MM.1S (cell line): ENCODE measurements around the gene EBI3.

ENCODE experiments used
- DNase-seq: peaks from one replicate; pipeline ENCODE4 v3.0.0-alpha.2; 2015
- H2AFZ ChIP-seq: fragments of 300-600 bp; sonication (generic); 2 replicates; pipeline ENCODE4 v1.6.0; 2016; ENCODE audit warnings: antibody characterized with exemption, low read length
- H3F3A ChIP-seq: fragments of 300-600 bp; sonication (generic); 2 replicates; pipeline ENCODE4 v1.6.1; 2016; ENCODE audit warnings: mild to moderate bottlenecking, antibody characterized with exemption, low read length, moderate library complexity, mixed read lengths; ENCODE audit not compliant: insufficient read depth
- H3K27ac ChIP-seq: fragments of 300-600 bp; sonication (generic); 2 replicates; pipeline ENCODE4 v1.5.1; 2016; ENCODE audit warnings: mild to moderate bottlenecking, low read length
- H3K27me3 ChIP-seq: fragments of 300-600 bp; sonication (generic); replicated peaks from 2 replicates; pipeline ENCODE4 v1.6.0; 2016; ENCODE audit warnings: low read length; ENCODE audit not compliant: insufficient read depth
- H3K36me3 ChIP-seq: fragments of 300-600 bp; sonication (generic); replicated peaks from 2 replicates; pipeline ENCODE4 v1.6.1; 2016; ENCODE audit warnings: mild to moderate bottlenecking, low read length, mixed read lengths; ENCODE audit not compliant: insufficient read depth
- H3K4me1 ChIP-seq: fragments of 300-600 bp; sonication (generic); 2 replicates; pipeline ENCODE4 v1.6.1; 2016; ENCODE audit warnings: low read length, mixed read lengths
- H3K4me2 ChIP-seq: fragments of 300-600 bp; sonication (generic); 2 replicates; pipeline ENCODE4 v1.6.0; 2016; ENCODE audit warnings: low read depth, low read length
- H3K4me3 ChIP-seq: fragments of 300-600 bp; sonication (generic); 2 replicates; pipeline ENCODE4 v1.5.1; 2016; ENCODE audit warnings: low read length, mixed read lengths
- H3K79me2 ChIP-seq: fragments of 300-600 bp; sonication (generic); 2 replicates; pipeline ENCODE4 v1.6.1; 2016; ENCODE audit warnings: mixed run types, low read length, mixed read lengths
- H3K9ac ChIP-seq: fragments of 300-600 bp; sonication (generic); 2 replicates; pipeline ENCODE4 v1.6.1; 2016; ENCODE audit warnings: low read length, mixed read lengths
- H3K9me2 ChIP-seq: fragments of 300-600 bp; sonication (generic); replicated peaks from 2 replicates; pipeline ENCODE4 v1.6.1; 2016; ENCODE audit warnings: mild to moderate bottlenecking, low read length, mixed read lengths; ENCODE audit not compliant: insufficient read depth
- H3K9me3 ChIP-seq: fragments of 300-600 bp; sonication (generic); replicated peaks from 2 replicates; pipeline ENCODE4 v1.6.1; 2016; ENCODE audit warnings: mild to moderate bottlenecking, low read length, mixed read lengths; ENCODE audit not compliant: insufficient read depth
- H4K20me1 ChIP-seq: fragments of 300-600 bp; sonication (generic); 2 replicates; pipeline ENCODE4 v1.6.1; 2016; ENCODE audit warnings: mild to moderate bottlenecking, low read length, moderate library complexity, mixed read lengths; ENCODE audit not compliant: insufficient read depth
- EZH2 ChIP-seq: fragments of 300-600 bp; sonication (generic); optimal IDR thresholded peaks from 2 replicates; pipeline ENCODE3; 2017; ENCODE audit warnings: low read depth, mild to moderate bottlenecking, antibody characterized with exemption, low read length, mixed read lengths
- EZH2phosphoT487 ChIP-seq: fragments of 300-600 bp; sonication (generic); IDR thresholded peaks from 2 replicates; pipeline ENCODE4 v1.6.1; 2018; ENCODE audit warnings: antibody characterized with exemption, low read length
- TF ChIP-seq, protein P1 (sequence below): fragments of 300-600 bp; sonication (generic); IDR thresholded peaks from 2 replicates; pipeline ENCODE4 v1.5.1; 2016; ENCODE audit warnings: antibody characterized with exemption, low read length, mixed read lengths

Gene EBI3

DNA sequence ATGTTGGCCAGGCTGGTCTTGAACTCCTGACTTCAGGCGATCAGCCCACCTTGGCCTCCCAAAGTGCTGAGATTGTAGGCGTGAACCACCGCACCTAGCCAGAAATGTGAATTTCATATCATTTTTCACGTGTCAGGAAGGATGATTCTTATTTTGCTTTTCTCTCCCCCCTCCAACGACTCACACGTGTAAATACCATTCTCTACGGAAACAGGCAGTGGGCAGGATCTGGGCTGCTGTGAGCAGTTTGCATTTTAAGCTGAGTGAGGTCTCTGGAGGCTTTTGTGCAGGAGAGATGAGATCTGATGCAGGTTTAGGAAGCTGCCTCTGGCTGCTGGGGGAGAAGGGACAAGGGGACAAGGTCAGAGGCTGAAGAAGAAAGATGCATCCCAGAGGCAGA is 35.0 kb upstream of the EBI3 start:
- no peak for TF ChIP-seq EZH2
- TF ChIP-seq, protein P1, sequence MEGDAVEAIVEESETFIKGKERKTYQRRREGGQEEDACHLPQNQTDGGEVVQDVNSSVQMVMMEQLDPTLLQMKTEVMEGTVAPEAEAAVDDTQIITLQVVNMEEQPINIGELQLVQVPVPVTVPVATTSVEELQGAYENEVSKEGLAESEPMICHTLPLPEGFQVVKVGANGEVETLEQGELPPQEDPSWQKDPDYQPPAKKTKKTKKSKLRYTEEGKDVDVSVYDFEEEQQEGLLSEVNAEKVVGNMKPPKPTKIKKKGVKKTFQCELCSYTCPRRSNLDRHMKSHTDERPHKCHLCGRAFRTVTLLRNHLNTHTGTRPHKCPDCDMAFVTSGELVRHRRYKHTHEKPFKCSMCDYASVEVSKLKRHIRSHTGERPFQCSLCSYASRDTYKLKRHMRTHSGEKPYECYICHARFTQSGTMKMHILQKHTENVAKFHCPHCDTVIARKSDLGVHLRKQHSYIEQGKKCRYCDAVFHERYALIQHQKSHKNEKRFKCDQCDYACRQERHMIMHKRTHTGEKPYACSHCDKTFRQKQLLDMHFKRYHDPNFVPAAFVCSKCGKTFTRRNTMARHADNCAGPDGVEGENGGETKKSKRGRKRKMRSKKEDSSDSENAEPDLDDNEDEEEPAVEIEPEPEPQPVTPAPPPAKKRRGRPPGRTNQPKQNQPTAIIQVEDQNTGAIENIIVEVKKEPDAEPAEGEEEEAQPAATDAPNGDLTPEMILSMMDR: no peak
- TF ChIP-seq EZH2phosphoT487: no peak
- DNase-seq: no peak
- Histone ChIP-seq H3K4me1 (no peaks in the 10 kb centered on the region), H3F3A (no peaks in the 10 kb centered on the region), H3K4me2 (no peak overlapping the region), H3K4me3 (no peak overlapping the region), H3K27me3 (peaks cover 89% of the 10 kb centered on the region), H3K9me2 (no peaks in the 10 kb centered on the region), H3K27ac (no peak overlapping the region), H3K36me3 (no peaks in the 10 kb centered on the region), H2AFZ (no peak overlapping the region), H4K20me1 (no peaks in the 10 kb centered on the region), H3K79me2 (no peaks in the 10 kb centered on the region), H3K9ac (no peak overlapping the region), H3K9me3 (no peaks in the 10 kb centered on the region)

DNA sequence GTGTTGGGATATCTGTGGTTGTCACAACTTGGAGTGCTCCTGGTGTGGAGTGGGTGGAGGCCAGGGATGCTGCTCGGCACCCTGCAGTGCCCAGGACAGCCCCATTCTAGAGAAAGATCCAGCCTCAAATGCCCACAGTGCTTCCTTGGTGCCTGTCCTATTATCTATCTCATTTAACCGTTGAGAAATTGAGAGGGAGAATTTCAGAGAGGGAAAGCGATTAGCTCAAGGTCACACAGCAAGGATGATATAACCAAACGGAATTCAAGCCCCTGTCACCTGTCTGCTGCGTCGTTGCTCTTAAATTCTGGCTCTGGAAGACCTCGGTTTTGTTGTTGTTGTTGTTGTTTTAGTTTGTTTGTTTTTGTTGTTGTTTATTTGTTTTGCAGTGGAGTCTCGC is 33.3 kb upstream of the EBI3 start:
- Histone ChIP-seq H3K9me2 (no peaks in the 10 kb centered on the region), H4K20me1 (no peaks in the 10 kb centered on the region), H3K27me3 (peaks cover 90% of the 10 kb centered on the region), H3K9me3 (no peaks in the 10 kb centered on the region), H3K4me2 (no peak overlapping the region), H3K36me3 (no peaks in the 10 kb centered on the region), H3F3A (no peaks in the 10 kb centered on the region), H3K79me2 (no peaks in the 10 kb centered on the region), H2AFZ (no peak overlapping the region), H3K9ac (no peak overlapping the region), H3K4me3 (no peak overlapping the region), H3K4me1 (no peaks in the 10 kb centered on the region), H3K27ac (no peak overlapping the region)
- no peak for TF ChIP-seq EZH2
- TF ChIP-seq, protein P1: no peak
- TF ChIP-seq EZH2phosphoT487: no peak
- no peak for DNase-seq

DNA sequence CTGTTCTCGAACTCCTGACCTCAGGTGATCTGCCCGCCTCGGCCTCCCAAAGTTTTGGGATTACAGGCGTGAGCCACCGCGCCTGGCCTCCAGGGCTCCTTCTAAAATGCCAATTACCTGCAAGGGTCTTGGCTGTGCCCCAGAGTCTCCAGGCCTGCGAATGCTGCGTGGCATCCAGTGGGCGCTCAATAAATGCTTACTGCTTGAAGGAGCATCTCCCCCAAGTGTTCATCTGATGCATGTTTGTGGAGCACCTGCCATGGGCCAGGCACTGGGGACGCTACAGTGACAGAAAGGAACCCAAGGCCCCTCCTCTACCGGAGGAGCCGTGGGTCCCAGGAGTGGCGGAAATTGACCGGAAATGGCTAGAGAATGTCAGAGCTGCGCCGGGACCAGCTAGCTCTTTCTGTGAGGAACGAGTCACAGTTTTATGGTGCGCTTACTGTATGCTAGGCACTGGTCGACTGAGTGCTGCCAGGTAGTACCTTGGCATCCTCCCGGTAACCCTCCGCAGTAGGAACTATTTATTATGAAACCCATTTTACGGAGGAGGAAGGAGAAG is 32.7 kb upstream of the EBI3 start:
- no peak overlapping the region for H3K4me3 ChIP-seq

More for the DNA sequence above, 32.7 kb upstream of the EBI3 start:
- no peaks in the 10 kb centered on the region for H4K20me1 ChIP-seq
- DNase-seq: no peak
- H2AFZ ChIP-seq: no peak overlapping the region
- H3K36me3 ChIP-seq: no peaks in the 10 kb centered on the region
- no peak overlapping the region for H3K9ac ChIP-seq
- no peaks in the 10 kb centered on the region for H3K9me3 ChIP-seq
- TF ChIP-seq, protein P1: no peak
- TF ChIP-seq EZH2 (no peak), EZH2phosphoT487 (no peak)
- no peak overlapping the region for H3K4me2 ChIP-seq
- H3K27ac ChIP-seq: no peak overlapping the region
- H3K9me2 ChIP-seq: no peaks in the 10 kb centered on the region
- H3K4me1 ChIP-seq: no peaks in the 10 kb centered on the region
- peaks cover 94% of the 10 kb centered on the region for H3K27me3 ChIP-seq
- H3F3A ChIP-seq: no peaks in the 10 kb centered on the region
- H3K79me2 ChIP-seq: no peaks in the 10 kb centered on the region
